Hypothalamus (tissue), 51 donors: ENCODE measurements around the gene PCDH9.

Source experiments
- DNase-seq, 51 donors: peaks; one replicate each; lab custom pipeline; 2025; lab: John Stamatoyannopoulos, UW

PCDH9 gene

GRCh38 chr13:67226696-67227095, 3.4 kb downstream of the PCDH9 start:
- DNase-seq = peak in 1 of 51 donors; percentile 25

GRCh38 chr13:67225252-67226159, 4.6 kb downstream of the PCDH9 start:
- no peak for DNase-seq

- peak in 50 of 51 donors; percentile 7 to 91 (median 63) for DNase-seq
Observed at GRCh38 chr13:67224148-67224846, 5.8 kb downstream of the PCDH9 start.

GRCh38 chr13:67223742-67224141, 6.4 kb downstream of the PCDH9 start:
- DNase-seq = no peak

GRCh38 chr13:67223024-67223423, 7.1 kb downstream of the PCDH9 start:
- DNase-seq = no peak

GRCh38 chr13:67221630-67222226, 8.4 kb downstream of the PCDH9 start:
- no peak for DNase-seq

GRCh38 chr13:67219113-67219512, 11.0 kb downstream of the PCDH9 start:
- DNase-seq = no peak

GRCh38 chr13:67217880-67218279, 12.3 kb downstream of the PCDH9 start:
- no peak for DNase-seq

GRCh38 chr13:67216864-67217263, 13.3 kb downstream of the PCDH9 start:
- no peak for DNase-seq

GRCh38 chr13:67210208-67210607, 19.9 kb downstream of the PCDH9 start:
- DNase-seq = no peak

GRCh38 chr13:67208552-67208951, 21.6 kb downstream of the PCDH9 start:
- no peak for DNase-seq

GRCh38 chr13:67204764-67205163, 25.4 kb downstream of the PCDH9 start:
- no peak for DNase-seq

GRCh38 chr13:67200605-67201004, 29.5 kb downstream of the PCDH9 start:
- DNase-seq = no peak

GRCh38 chr13:67200183-67200582, 30.0 kb downstream of the PCDH9 start:
- DNase-seq = no peak

- no peak for DNase-seq
Observed at GRCh38 chr13:67197704-67198103, 32.4 kb downstream of the PCDH9 start.

GRCh38 chr13:67193979-67194378, 36.2 kb downstream of the PCDH9 start:
- DNase-seq = no peak

GRCh38 chr13:67192751-67193150, 37.4 kb downstream of the PCDH9 start:
- DNase-seq = no peak

- DNase-seq = no peak
Observed at GRCh38 chr13:67186995-67187569, 43.1 kb downstream of the PCDH9 start.

- DNase-seq = no peak
Observed at GRCh38 chr13:67184247-67184646, 45.9 kb downstream of the PCDH9 start.

- no peak for DNase-seq
Observed at GRCh38 chr13:67183151-67183550, 47.0 kb downstream of the PCDH9 start.

GRCh38 chr13:67175836-67176459, 54.2 kb downstream of the PCDH9 start:
- no peak for DNase-seq
